H1 (cell line): ENCODE data around the gene ADGRV1.

Experiments
- POLR2A ChIP-seq, 2 experiments: IDR thresholded peaks; 1 replicate in 1 of 2; 2 replicates in 1 of 2; pipeline ENCODE4 v1.6.1; 2011; ENCODE audit warnings: low read depth in 2 of 2, low read length in 2 of 2, mild to moderate bottlenecking in 2 of 2; ENCODE audit errors: control extremely low read depth in 1 of 2
- RAD21 ChIP-seq, 2 experiments: IDR thresholded peaks in 1 of 2; conservative IDR thresholded peaks in 1 of 2; 2 replicates each; pipeline ENCODE4 v1.6.1; 2011; ENCODE audit warnings: low read depth in 2 of 2, low read length in 2 of 2, improper control_type of control experiment in 1 of 2, inconsistent platforms in 1 of 2, mild to moderate bottlenecking in 1 of 2, moderate library complexity in 1 of 2
- TAF1 ChIP-seq: IDR thresholded peaks from 2 replicates; pipeline ENCODE4 v1.6.1; 2011; ENCODE audit warnings: mild to moderate bottlenecking, low read depth, low read length
- TF ChIP-seq, protein P1 (sequence below), 3 experiments: IDR thresholded peaks; 1 replicate in 2 of 3; 2 replicates in 1 of 3; pipeline versions ENCODE4 v1.5.1 to v1.6.1; 2011; ENCODE audit warnings: low read length in 3 of 3, mild to moderate bottlenecking in 3 of 3, inconsistent platforms in 2 of 3, low read depth in 1 of 3, moderate library complexity in 1 of 3; ENCODE audit not compliant: insufficient read depth in 1 of 3; ENCODE audit errors: control extremely low read depth in 1 of 3
- TF ChIP-seq, protein P2 (sequence below): IDR thresholded peaks from 2 replicates; pipeline ENCODE4 v1.6.1; 2011; ENCODE audit warnings: low read length, improper control_type of control experiment

DNA sequence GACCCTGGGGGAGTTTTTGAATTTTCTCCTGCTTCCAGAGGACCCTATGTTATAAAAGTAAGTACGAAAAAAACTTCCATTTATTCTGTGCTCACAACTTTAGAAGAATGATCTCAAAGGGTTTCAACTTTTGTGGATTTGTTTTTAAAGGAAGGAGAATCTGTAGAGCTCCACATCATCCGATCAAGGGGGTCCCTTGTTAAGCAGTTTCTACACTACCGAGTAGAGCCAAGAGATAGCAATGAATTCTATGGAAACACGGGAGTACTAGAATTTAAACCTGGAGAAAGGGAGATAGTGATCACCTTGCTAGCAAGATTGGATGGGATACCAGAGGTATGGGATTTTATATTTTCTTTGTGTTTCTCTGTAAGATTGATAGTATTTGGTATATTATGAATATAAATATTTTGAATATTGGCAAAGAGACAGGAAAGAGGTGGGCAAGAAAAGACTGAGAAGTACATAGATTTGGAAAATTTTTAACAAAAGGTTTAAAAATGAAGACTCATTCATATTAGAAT lies 84.2 kb downstream of the ADGRV1 start:
- no peak for TF ChIP-seq TAF1
- TF ChIP-seq, protein P1, sequence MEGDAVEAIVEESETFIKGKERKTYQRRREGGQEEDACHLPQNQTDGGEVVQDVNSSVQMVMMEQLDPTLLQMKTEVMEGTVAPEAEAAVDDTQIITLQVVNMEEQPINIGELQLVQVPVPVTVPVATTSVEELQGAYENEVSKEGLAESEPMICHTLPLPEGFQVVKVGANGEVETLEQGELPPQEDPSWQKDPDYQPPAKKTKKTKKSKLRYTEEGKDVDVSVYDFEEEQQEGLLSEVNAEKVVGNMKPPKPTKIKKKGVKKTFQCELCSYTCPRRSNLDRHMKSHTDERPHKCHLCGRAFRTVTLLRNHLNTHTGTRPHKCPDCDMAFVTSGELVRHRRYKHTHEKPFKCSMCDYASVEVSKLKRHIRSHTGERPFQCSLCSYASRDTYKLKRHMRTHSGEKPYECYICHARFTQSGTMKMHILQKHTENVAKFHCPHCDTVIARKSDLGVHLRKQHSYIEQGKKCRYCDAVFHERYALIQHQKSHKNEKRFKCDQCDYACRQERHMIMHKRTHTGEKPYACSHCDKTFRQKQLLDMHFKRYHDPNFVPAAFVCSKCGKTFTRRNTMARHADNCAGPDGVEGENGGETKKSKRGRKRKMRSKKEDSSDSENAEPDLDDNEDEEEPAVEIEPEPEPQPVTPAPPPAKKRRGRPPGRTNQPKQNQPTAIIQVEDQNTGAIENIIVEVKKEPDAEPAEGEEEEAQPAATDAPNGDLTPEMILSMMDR (IDR thresholded peaks at IDR 0.05; ENCODE audit: control extremely low read depth in 1 of 3, insufficient read depth in 1 of 3, low read depth in 1 of 3, low read length in 3 of 3): no peak
- no peak for TF ChIP-seq POLR2A (IDR thresholded peaks at IDR 0.05; ENCODE audit: control extremely low read depth in 1 of 2, low read depth in 2 of 2, low read length in 2 of 2)
- TF ChIP-seq, protein P2, sequence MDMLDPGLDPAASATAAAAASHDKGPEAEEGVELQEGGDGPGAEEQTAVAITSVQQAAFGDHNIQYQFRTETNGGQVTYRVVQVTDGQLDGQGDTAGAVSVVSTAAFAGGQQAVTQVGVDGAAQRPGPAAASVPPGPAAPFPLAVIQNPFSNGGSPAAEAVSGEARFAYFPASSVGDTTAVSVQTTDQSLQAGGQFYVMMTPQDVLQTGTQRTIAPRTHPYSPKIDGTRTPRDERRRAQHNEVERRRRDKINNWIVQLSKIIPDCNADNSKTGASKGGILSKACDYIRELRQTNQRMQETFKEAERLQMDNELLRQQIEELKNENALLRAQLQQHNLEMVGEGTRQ: no peak
- no peak for TF ChIP-seq RAD21 (IDR thresholded peaks at IDR 0.05 in 1 of 2, conservative IDR thresholded peaks at IDR 0.05 in 1 of 2; ENCODE audit: low read depth in 2 of 2, low read length in 2 of 2)
